ENCODE measurements around the gene SLC35E1. TPM values are rescaled to one million over a fixed set of nuclear protein-coding genes. Genes with fewer than 3 reads are reported as not detected.
"Not testable (repeated sequence)": the region's sequence is repeated elsewhere in the genome, so short reads cannot be mapped to it uniquely, and the experiment has no call there.

SLC35E1 gene
- total and polyA plus RNA-seq, 2 experiments from 2014 or later: 17.0 to 30.3 TPM

GRCh38 chr19:16506961-16507360, 65.3 kb downstream of the SLC35E1 start (continued):
- no peak for TF ChIP-seq ZNF462 (CRISPR knock-in tag; IDR thresholded peaks at IDR 0.05)
- TF ChIP-seq EZH2 (IDR thresholded peaks at IDR 0.05; ENCODE audit: low read depth, unreplicated experiment): no peak
- TF ChIP-seq ETS1 (IDR thresholded peaks at IDR 0.05): no peak

- H3K36me3 ChIP-seq (ENCODE audit: insufficient read depth); H3K4me1 ChIP-seq (ENCODE audit: insufficient read depth); H3K4me3 Mint-ChIP-seq; H3K27ac Mint-ChIP-seq; H3K27me3 Mint-ChIP-seq (ENCODE audit: insufficient read depth, low read depth, poor library complexity); H3K4me1 Mint-ChIP-seq; H3K4me2 ChIP-seq; H4K20me1 ChIP-seq (replicated peaks; ENCODE audit: insufficient read depth); H3K27ac ChIP-seq (ENCODE audit: low read depth); H3K79me2 ChIP-seq (replicated peaks; ENCODE audit: insufficient read depth); ATAC-seq; H3K9me3 Mint-ChIP-seq; H3F3A ChIP-seq (replicated peaks; ENCODE audit: low read depth); H2AFZ ChIP-seq; H3K4me3 ChIP-seq; H3K9me2 ChIP-seq (ENCODE audit: insufficient read depth); DNase-seq (ENCODE audit: low spot score); H3K27me3 ChIP-seq (ENCODE audit: insufficient read depth): not testable (repeated sequence)
- H3K36me3 Mint-ChIP-seq (ENCODE audit: low read depth): peaks cover 12% of the 10 kb centered on the region
Observed at GRCh38 chr19:16506161-16506560, 66.1 kb downstream of the SLC35E1 start.

- H3K79me2 ChIP-seq (replicated peaks; ENCODE audit: insufficient read depth): no peaks in the 10 kb centered on the region
- no peaks in the 10 kb centered on the region for H3K4me1 ChIP-seq (ENCODE audit: insufficient read depth)
- no peak overlapping the region for H3K4me3 ChIP-seq
- no peaks in the 10 kb centered on the region for H3K4me1 Mint-ChIP-seq
- no peaks in the 10 kb centered on the region for H3K27me3 Mint-ChIP-seq (ENCODE audit: insufficient read depth, low read depth, poor library complexity)
- no peaks in the 10 kb centered on the region for H4K20me1 ChIP-seq (replicated peaks; ENCODE audit: insufficient read depth)
- peaks cover 13% of the 10 kb centered on the region for H3K36me3 Mint-ChIP-seq (ENCODE audit: low read depth)
- no peak overlapping the region for H3K27ac Mint-ChIP-seq
- H2AFZ ChIP-seq: no peak overlapping the region
- H3F3A ChIP-seq (replicated peaks; ENCODE audit: low read depth): no peaks in the 10 kb centered on the region
- H3K27me3 ChIP-seq (ENCODE audit: insufficient read depth): no peaks in the 10 kb centered on the region
- no peaks in the 10 kb centered on the region for H3K9me2 ChIP-seq (ENCODE audit: insufficient read depth)
- ATAC-seq (no peak), DNase-seq (ENCODE audit: low spot score) (no peak)
- no peak overlapping the region for H3K4me3 Mint-ChIP-seq
- no peaks in the 10 kb centered on the region for H3K36me3 ChIP-seq (ENCODE audit: insufficient read depth)
- no peak overlapping the region for H3K4me2 ChIP-seq
- no peaks in the 10 kb centered on the region for H3K9me3 Mint-ChIP-seq
- H3K27ac ChIP-seq (ENCODE audit: low read depth): no peak overlapping the region
- TF ChIP-seq ETS1 (IDR thresholded peaks at IDR 0.05) (no peak), JUNB (IDR thresholded peaks at IDR 0.05; ENCODE audit: unreplicated experiment) (no peak), POLR2AphosphoS5 (IDR thresholded peaks at IDR 0.05; ENCODE audit: low read depth) (no peak), EZH2 (IDR thresholded peaks at IDR 0.05; ENCODE audit: low read depth, unreplicated experiment) (no peak), ZNF114 (CRISPR knock-in tag; IDR thresholded peaks at IDR 0.05) (no peak), NANOG (IDR thresholded peaks at IDR 0.05; ENCODE audit: borderline replicate concordance) (no peak)
Observed at GRCh38 chr19:16504271-16504670, 67.9 kb downstream of the SLC35E1 start.
